ENCODE data around the gene TPI1. TPM values are rescaled to one million over a fixed set of nuclear protein-coding genes. Genes with fewer than 3 reads are reported as not detected.

Gene TPI1
- total and polyA plus RNA-seq, 2 donors (not counting 3 experiments of a cell fraction or from before 2014, with no cell fraction given): 643 to 1,816 TPM

DNA sequence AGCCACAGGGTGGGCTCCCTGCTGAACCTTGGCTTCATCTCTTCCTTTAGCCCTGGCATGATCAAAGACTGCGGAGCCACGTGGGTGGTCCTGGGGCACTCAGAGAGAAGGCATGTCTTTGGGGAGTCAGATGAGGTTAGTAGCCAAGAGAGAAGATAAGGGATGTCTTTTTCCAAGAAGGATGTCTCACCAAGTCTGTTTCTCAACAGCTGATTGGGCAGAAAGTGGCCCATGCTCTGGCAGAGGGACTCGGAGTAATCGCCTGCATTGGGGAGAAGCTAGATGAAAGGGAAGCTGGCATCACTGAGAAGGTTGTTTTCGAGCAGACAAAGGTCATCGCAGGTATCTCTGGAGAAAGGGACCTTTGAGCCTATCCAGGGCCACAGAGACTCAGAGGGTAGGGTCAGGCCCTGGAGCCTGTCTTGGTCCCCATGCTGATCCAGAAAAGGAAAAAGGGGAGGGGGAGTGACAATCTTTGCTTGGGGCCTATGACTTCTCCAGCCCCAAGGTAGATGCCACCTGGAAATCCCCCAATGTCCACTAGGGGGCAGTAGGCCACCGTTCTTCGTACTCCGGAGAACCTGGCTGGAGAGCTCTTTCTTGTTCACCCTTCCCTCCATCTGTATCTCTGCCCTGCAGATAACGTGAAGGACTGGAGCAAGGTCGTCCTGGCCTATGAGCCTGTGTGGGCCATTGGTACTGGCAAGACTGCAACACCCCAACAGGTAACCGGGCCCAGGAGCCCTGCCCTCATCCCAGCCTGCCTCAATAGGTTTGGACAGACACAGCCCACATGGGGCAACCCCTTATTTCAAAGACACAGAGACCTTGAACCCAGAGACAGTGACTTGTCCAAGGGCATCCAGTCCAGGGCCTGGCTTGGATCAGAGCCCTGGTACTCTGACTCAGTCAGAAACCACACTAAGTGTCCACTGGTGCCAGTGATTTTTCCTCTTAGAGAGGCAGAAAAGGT is 2.0 kb downstream of the TPI1 start:
- no peaks in the 10 kb centered on the region for H3K9me3 ChIP-seq (replicated peaks; ENCODE audit: control insufficient read depth, insufficient read depth, low read length)
- DNase-seq (ENCODE audit: low read depth, low spot score) (peak; percentile 75), FAIRE-seq (peak; percentile 89)
- dilution Hi-C loops (cut with MboI; ENCODE audit: extremely low pct_ligation_motif_present, low sequenced_read_pairs): no loop called here
- H3K4me2 ChIP-seq (ENCODE audit: insufficient read depth, low read length): peak overlapping the region; percentile 75
- H4K20me1 ChIP-seq (replicated peaks; ENCODE audit: control insufficient read depth, extremely low read depth, insufficient read depth, low read length): no peaks in the 10 kb centered on the region
- H3K27ac ChIP-seq (ENCODE audit: insufficient read depth, low read depth, low read length): no peak overlapping the region
- H3K36me3 ChIP-seq (ENCODE audit: control insufficient read depth in 2 of 2, extremely low read depth in 1 of 2, insufficient read depth in 2 of 2, low read length in 2 of 2): peaks cover 2 to 27% of the 10 kb centered on the region in 2 experiments
- H3K9ac ChIP-seq (replicated peaks; ENCODE audit: extremely low read depth, insufficient read depth, low read length): no peak overlapping the region
- no peaks in the 10 kb centered on the region for H3K9me1 ChIP-seq (replicated peaks; ENCODE audit: control insufficient read depth, extremely low read depth, insufficient read depth, low read length)
- peak; percentile 85 to 87 for TF ChIP-seq CTCF (IDR thresholded peaks at IDR 0.05; ENCODE audit: extremely low read depth in 1 of 2, insufficient read depth in 1 of 2, low read depth in 1 of 2, low read length in 2 of 2)
- no peak for TF ChIP-seq MAX (IDR thresholded peaks at IDR 0.05; ENCODE audit: insufficient read depth, insufficient read length)
- H3K79me2 ChIP-seq (ENCODE audit: control insufficient read depth, insufficient read depth, low read length): peaks cover 40% of the 10 kb centered on the region
- peaks cover 41% of the 10 kb centered on the region for H3K4me1 ChIP-seq (ENCODE audit: control insufficient read depth, extremely low read depth, insufficient read depth, low read length)
- no peaks in the 10 kb centered on the region for H3K27me3 ChIP-seq (ENCODE audit: control insufficient read depth in 2 of 2, insufficient read depth in 2 of 2, low read length in 2 of 2)
- ChIA-PET CTCF (interaction anchor here (0.6 to 3.9 kb wide), 41 partner anchors 9 to 245 kb away, joined by 3 to 43 read pairs (median 5); partner anchors contain the start of genes ATN1, C12orf57, C1RL and CDCA3), POLR2A (interaction anchor here (0.7 to 2.4 kb wide), 3 partner anchors 15 to 74 kb away, joined by 3 to 48 read pairs (median 8); partner anchors contain the start of genes C12orf57, CDCA3, RNU7-1 and USP5)
- H3K4me3 ChIP-seq (replicated peaks in 1 of 3; ENCODE audit: insufficient read depth in 1 of 3, low read depth in 1 of 3, low read length in 3 of 3): peak overlapping the region in 2 of 3 experiments; percentile 75 to 95
- no peak overlapping the region for H2AFZ ChIP-seq (ENCODE audit: low read depth, low read length)
- intact Hi-C loops (cut with micrococcal nuclease): loop anchor here (1.0 to 5.0 kb wide), 5 partner anchors 69 to 238 kb away; partner anchors contain the start of genes C1R, C1RL and RNU7-1
- no TSS peak for BruUV-seq (replicated peaks)
